Neural cell (in vitro differentiated cells): Measurements from ENCODE around the gene FLT3LG.

Experiments
- EP300 ChIP-seq: fragments of 450-650 bp; conservative IDR thresholded peaks from 2 replicates; pipeline ENCODE4 v1.6.1; 2014; ENCODE audit warnings: antibody characterized with exemption, mild to moderate bottlenecking, moderate library complexity; ENCODE audit not compliant: poor library complexity, severe bottlenecking
- EZH2 ChIP-seq: fragments of 200-600, 300-800 bp; shearing (Covaris generic), sonication (generic); IDR thresholded peaks from 2 replicates; pipeline ENCODE4 v1.6.1; 2014; ENCODE audit warnings: antibody characterized with exemption, low read length, borderline replicate concordance, mild to moderate bottlenecking; ENCODE audit not compliant: insufficient read depth, poor library complexity, severe bottlenecking
- POLR2AphosphoS5 ChIP-seq: IDR thresholded peaks from 2 replicates; pipeline ENCODE4 v1.6.1; 2012
- RAD21 ChIP-seq: fragments of 450-650 bp; conservative IDR thresholded peaks from 2 replicates; pipeline ENCODE4 v1.6.1; 2014; ENCODE audit warnings: antibody characterized with exemption, mild to moderate bottlenecking, moderate library complexity
- REST ChIP-seq: IDR thresholded peaks from 2 replicates; pipeline ENCODE4 v1.6.1; 2012; ENCODE audit warnings: borderline replicate concordance
- SMC3 ChIP-seq: fragments of 450-650 bp; conservative IDR thresholded peaks from 2 replicates; pipeline ENCODE4 v1.6.1; 2014; ENCODE audit warnings: antibody characterized with exemption, mild to moderate bottlenecking, moderate library complexity; ENCODE audit not compliant: poor library complexity
- TAF1 ChIP-seq: IDR thresholded peaks from 2 replicates; pipeline ENCODE4 v1.6.1; 2012; ENCODE audit warnings: low read depth
- TF ChIP-seq, protein P1 (sequence below): fragments of 450-650 bp; IDR thresholded peaks from 2 replicates; pipeline ENCODE4 v1.5.1; 2014; ENCODE audit warnings: antibody characterized with exemption, mild to moderate bottlenecking, moderate library complexity; ENCODE audit not compliant: poor library complexity, severe bottlenecking

DNA sequence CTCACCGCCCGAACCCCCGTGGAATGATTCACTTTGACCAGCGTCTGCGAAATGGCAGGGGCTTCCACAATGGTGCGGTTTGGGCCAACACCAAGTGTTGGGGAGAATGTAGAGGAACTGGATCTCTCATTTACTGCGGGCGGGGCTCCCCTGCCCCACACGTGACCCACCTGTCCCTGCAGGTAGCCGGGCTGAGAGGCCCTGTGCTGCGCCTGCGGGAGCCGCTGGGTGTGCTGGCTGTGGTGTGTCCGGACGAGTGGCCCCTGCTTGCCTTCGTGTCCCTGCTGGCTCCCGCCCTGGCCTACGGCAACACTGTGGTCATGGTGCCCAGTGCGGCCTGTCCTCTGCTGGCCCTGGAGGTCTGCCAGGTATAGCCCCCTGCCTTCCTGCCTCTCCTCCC lies 5.8 kb upstream of the FLT3LG start:
- TF ChIP-seq, protein P1, sequence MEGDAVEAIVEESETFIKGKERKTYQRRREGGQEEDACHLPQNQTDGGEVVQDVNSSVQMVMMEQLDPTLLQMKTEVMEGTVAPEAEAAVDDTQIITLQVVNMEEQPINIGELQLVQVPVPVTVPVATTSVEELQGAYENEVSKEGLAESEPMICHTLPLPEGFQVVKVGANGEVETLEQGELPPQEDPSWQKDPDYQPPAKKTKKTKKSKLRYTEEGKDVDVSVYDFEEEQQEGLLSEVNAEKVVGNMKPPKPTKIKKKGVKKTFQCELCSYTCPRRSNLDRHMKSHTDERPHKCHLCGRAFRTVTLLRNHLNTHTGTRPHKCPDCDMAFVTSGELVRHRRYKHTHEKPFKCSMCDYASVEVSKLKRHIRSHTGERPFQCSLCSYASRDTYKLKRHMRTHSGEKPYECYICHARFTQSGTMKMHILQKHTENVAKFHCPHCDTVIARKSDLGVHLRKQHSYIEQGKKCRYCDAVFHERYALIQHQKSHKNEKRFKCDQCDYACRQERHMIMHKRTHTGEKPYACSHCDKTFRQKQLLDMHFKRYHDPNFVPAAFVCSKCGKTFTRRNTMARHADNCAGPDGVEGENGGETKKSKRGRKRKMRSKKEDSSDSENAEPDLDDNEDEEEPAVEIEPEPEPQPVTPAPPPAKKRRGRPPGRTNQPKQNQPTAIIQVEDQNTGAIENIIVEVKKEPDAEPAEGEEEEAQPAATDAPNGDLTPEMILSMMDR, result no peak
- TF ChIP-seq POLR2AphosphoS5, result no peak
- TF ChIP-seq EZH2, result no peak
- no peak for TF ChIP-seq TAF1
- TF ChIP-seq EP300, result no peak
- TF ChIP-seq RAD21, result no peak
- no peak for TF ChIP-seq SMC3
- TF ChIP-seq REST, result no peak
